ENCODE measurements around the gene HGS. TPM values are rescaled to one million over a fixed set of nuclear protein-coding genes. Genes with fewer than 3 reads are reported as not detected.

HGS gene
- total RNA-seq, 4 donors from 2014 or later, result 35.4 to 79.5 (median 60.5) TPM

DNA sequence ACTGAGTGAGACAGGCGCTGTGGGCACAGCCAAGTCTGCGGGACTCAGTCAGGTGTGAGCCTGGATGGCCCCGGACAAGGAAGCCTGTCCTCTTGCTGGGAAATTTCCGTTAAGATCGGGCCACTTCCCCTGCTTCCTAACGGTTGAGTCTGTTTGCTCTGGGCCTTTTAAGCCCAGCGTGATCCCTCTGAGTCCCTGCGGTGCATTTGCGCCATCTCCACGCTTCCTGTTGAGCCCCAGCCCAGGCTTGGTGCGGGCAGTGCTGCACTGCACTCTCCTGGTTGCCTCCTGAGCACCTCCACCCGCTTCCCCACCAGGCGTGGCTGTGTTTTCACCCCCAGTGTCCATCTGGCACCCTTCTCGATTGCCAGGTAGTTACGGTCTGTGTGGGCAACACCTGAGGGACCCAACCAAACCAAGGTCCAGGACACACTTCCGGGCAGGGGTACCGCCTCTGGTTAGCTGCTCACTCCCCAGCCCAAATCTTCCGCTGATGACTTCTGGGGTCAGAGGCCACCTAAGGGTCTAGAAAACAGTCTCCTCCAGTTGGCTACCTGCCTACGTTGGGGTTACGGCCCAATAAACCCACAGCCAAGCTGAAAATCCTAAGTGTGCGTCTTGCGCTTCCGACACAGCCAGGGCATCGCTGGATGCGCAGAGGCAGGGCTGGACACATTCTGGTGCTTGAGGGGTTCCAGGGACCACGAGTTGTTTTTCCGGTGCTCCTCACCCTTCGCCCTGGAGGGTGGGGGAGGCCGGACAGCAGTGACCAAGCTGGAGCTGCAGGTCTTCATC, 26.9 kb downstream of the HGS start:
- no peak for TF ChIP-seq CTCF (IDR thresholded peaks at IDR 0.05; ENCODE audit: low read depth)

DNA sequence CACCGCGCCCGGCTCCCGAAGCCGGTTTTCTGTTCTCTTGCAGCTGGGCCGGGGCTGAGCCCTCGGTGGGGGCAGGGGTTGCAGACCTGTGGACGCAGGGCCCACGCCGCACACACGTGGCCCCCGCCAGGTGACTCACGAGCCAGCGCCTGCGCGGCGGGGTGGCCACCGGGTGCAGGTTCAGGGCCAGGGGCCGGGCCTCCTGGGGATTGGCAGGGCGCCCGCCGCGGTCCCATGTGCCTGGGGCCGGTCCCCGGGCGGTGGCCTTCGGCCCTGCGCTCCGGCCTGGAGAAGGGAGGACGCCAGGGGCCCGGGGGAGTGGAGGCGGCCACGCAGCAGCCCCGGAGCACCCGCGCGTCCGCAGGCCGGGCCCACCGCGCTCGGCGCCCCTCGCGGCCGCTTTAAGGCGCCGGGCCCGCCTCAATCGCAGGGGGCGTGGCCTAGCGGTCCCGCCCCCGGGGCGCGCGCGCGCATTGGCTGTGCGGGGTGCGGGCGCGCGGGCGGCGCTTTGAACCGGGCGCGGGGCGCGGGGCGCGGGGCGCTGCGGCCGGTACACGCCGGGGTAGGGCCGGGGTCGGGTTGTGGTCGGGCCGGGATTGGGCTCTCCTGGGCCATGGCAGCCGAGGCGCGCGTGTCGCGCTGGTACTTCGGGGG, 28.1 kb downstream of the HGS start, which contains the start of gene SLC25A10:
Gene SLC25A10, plus strand, starts transcription at position 471 of the 654 bp plus-strand sequence. Its CDS starts 143 bp downstream, at position 614.
- no peak for TF ChIP-seq CTCF (IDR thresholded peaks at IDR 0.05; ENCODE audit: low read depth)

DNA sequence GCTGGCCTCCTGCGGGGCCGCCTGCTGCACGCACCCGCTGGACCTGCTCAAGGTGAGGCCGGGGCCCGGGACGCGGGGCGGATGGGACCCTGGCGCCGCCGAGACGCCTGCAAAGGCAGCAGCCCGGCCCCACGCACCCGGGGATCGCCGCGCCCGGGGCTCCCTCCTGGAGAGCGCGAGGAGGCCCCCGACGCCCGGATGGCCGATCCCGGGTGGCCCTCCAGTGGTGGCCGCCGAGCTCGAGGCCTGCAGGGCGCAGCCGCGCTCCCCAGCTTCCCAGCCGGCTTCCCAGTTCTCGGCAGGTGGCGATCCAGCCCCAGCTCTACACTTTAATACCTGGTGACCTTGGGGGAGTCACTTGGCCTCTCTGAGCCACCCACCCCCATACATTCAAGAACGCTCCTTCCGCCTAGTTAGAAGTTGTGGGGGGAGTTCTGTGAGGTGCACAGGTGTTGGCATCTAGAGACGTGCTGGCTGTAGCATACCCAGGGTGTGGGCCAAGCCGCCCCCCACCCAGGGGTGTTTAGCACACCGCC, 28.7 kb downstream of the HGS start:
- TF ChIP-seq CTCF (IDR thresholded peaks at IDR 0.05; ENCODE audit: low read depth), result no peak

- TF ChIP-seq CTCF (IDR thresholded peaks at IDR 0.05; ENCODE audit: low read depth), result no peak
Observed at GRCh38 chr17:81713004-81713555, 29.3 kb downstream of the HGS start.

- TF ChIP-seq CTCF (IDR thresholded peaks at IDR 0.05; ENCODE audit: low read depth), result no peak
Observed at GRCh38 chr17:81713556-81714411, 30.0 kb downstream of the HGS start.

DNA sequence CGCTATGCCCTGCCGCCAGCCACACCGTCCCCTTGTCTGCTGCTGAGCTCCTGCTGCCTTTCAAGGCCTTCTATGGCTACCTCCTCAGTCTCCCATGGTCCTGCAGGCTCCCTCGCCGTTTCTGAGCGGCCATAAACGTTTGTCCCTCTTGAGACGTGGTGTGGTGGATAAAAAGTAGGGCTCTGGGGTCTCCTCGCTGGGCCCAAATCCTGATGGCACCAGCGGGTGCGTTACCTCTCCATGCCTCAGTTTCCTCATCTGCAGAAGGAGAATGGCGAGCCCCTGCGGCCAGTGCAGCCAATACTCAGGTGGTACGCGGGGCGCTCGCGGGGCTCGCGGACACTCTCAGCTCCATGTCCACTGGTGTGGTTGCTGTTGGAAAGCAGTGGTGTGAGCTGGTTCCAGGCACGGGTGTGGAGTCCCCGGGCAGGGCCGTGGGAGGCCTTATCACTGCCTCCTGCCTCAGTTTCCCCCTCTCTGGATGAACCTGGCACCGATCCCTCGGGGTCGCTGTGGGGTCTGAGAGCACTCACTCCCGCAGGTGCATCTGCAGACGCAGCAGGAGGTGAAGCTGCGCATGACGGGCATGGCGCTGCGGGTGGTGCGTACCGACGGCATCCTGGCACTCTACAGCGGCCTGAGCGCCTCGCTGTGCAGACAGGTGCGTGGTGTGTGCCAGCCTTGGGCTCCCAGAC, 30.7 kb downstream of the HGS start:
- TF ChIP-seq CTCF (IDR thresholded peaks at IDR 0.05; ENCODE audit: low read depth), result no peak

Data from subcutaneous adipose tissue (tissue), 4 donors.